OCI-LY7 (cell line): ENCODE results near the gene SMPD3.

Experiments
- CTCF ChIP-seq: fragments of 200-600 bp; sonication (generic); conservative IDR thresholded peaks from 2 replicates; pipeline ENCODE4 v1.5.1; 2014; ENCODE audit warnings: mild to moderate bottlenecking, antibody characterized with exemption, low read length, moderate library complexity, mixed read lengths
- EZH2phosphoT487 ChIP-seq: fragments of 200-600 bp; sonication (generic); IDR thresholded peaks from 2 replicates; pipeline ENCODE4 v1.6.1; 2018; ENCODE audit warnings: low read depth, borderline replicate concordance, mild to moderate bottlenecking, mixed run types, antibody characterized with exemption, low read length, moderate library complexity, mixed read lengths

- TF ChIP-seq CTCF (no peak), EZH2phosphoT487 (no peak)
These were observed 45.6 kb downstream of the SMPD3 start for GRCh38 chr16:68402748-68403040.
